Activated CD8-positive, alpha-beta memory T cell treated with anti-CD3 and anti-CD28 coated beads, Interleukin-2, amount 50 U/mL, for 4 hours (primary cell): ENCODE measurements around the gene DEFB118.
"Not testable (repeated sequence)": the region's sequence is repeated elsewhere in the genome, so short reads cannot be mapped to it uniquely, and the experiment has no call there.

Experiments
- DNase-seq: peaks from one replicate; pipeline ENCODE4 v3.0.0-alpha.2; 2020

DEFB118 gene, protein sequence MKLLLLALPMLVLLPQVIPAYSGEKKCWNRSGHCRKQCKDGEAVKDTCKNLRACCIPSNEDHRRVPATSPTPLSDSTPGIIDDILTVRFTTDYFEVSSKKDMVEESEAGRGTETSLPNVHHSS

DNA sequence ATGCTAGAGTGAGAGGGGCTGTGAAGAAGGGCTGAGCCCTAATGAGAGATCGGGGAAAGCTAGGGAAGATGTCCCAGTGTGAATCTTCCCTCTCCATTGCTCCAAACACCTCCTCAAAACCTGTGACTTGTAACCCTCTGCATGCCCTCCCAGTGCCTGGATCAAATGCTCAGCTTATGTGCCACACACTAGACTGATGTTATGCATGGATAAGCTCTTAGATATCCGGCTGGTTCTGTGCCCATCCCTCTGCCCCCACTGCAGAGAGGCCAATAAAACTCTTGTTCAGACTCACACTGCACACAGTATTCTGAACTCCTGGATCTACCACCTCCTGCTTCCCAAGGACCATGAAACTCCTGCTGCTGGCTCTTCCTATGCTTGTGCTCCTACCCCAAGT is at the start of gene DEFB118:
Gene DEFB118 (plus strand): TSS at position 301 of the 400 bp plus-strand sequence. CDS start 50 bp downstream, at position 351.
- DNase-seq, result no peak

DNA sequence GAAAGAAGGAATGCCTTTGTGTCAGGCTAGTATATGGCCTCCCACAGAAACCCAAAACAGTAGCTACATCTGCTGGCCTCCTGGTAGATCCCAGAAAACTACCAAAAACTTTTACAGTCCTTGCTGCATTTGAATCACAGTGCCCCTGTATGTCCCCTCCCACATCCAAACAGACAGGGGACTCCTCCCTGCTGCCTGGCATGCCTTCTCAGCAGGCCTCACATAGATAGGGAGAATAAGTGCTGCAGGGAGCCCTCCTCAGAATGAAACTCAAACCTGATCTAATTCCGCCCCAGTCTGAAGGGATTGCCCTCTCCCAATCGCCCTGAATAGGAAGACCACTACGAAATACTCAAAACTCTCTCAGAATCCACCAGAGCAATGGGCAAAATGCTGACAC is 45.9 kb upstream of the DEFB118 start:
- DNase-seq, result no peak

DNA sequence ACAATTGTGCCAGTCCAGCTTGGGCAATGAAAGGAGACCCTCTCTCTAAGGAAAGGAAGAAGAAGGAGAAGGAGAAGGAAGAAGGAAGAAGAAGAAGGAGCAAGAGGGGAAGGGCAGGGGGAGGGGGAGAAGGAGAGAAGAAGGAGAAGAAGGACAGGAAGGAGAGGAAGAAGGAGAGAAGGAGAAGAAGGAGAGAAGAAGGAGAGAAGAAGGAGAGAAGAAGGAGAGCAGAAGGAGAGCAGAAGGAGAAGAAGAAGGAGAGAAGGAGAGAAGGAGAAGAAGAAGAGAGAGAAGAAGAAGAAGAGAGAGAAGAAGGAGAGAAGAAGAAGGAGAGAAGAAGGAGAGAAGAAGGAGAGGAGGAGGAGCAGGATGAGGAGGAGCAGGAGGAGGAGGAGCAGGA is 37.5 kb upstream of the DEFB118 start:
- DNase-seq, result no peak

DNA sequence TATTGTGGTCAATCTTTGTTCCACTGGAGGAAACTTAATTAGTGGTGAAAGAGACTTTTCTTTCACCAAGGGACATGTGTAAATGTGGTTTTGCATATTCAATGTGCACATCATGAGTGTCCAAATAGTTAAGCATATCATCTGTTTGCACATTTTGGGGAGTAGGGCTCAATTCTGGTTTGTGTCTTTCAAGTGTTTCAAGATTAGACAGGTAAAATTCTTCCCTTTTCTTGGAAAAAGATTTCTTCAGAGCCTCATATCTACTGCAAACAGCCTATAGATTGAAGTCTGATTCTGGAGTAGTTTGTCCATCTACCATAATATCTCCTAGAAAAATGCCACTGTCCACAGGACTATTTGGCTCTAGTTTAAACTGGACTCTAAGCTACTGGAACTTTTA is 26.9 kb upstream of the DEFB118 start:
- no peak for DNase-seq

DNA sequence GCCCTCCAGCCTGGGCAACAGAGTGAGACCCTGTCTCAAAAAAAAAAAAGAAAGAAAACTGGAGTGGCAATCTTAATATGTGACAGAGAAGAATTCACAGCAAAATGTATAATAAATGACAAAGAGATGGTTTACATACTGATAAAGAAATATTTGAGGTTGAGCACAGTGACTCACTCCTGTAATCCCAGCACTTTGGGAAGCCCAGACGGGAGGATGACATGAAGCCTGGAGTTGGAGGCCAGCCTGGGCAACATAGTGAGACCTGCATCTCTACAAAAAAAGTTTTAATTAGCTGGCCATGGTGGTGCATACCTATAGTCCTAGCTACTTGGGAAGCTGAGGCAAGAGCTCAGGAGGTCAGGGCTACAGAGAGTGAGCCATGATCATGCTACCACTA is 12.4 kb upstream of the DEFB118 start:
- no peak for DNase-seq

DNA sequence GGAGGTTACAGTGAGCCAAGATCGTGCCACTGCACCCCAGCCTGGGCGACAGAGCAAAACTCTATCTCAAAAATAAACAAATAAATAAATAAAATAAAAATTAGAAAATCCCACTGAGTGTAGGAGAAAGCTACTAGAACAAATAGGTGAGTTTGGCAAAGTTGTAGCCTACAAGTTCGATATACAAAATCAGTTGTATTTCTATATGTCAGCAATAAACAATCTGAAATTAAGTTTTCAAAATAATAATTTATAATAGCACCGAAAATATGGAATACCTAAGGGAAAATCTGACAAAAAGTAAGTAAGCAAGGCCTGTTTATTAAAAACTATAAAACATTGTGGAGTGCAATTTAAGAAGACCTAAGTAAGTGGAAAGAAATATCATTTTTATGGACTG is 5.1 kb upstream of the DEFB118 start:
- DNase-seq, result no peak

DNA sequence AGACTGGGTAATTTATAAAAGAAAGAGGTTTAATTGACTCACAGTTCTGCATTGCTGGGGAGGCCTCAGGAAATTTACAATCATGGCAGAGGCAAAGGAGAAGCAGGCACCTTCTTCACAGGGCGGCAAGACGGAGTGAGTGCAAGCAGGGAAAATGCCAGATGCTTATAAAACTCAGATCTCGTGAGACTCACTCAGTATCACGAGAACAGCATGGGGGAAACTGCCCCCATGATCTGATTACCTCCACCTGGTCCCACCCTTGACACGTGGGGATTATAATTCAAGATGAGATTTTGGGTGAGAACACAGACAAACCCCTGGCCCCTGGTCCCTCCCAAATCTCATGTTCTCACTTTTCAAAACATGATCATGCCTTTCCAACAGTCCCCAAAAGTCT is 4.1 kb upstream of the DEFB118 start:
- DNase-seq, result not testable (repeated sequence)

DNA sequence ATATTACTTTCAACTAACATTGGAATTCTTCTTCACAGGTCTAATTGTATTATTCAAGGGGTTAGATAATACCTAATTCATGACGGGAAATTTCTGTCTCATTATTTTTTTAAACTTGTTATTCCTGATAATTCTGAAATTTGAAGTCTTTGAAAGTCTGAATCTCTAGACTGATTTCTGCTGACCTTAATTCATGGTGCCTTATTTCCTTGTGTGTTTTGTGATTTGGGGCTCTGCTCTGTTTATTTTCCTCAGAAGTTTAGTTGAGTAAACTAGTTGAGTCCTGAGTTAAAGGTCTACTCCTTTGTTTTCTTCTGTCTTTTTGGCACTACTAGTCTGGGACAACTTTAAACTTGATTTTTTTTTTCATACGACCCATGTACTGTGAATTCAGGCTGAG is 5.9 kb downstream of the DEFB118 start:
- DNase-seq, result no peak

DNA sequence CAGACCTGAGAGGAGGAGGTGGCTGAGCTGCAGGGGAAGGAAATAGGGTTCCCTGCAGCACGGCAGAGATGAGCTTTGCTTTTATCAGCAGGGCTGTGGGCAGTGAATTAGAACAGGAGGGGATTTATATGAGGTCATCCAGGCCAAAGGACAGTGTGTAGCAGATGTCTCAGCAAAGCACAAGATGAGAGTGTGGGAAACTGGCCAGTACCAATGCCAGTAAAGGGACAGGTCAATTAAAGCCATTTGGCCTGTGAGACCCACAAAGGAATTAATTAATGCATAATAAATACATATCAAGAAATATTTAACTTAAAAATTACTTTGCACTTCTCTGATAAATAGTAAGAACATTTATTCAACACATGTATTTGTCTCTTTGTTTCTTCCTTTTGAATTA is 22.1 kb downstream of the DEFB118 start, which contains the start of gene DEFB119:
Gene DEFB119 (minus strand): TSS at position 101 of the 400 bp plus-strand sequence. CDS start 107 bp downstream, outside the sequence.
- DNase-seq, result no peak

DNA sequence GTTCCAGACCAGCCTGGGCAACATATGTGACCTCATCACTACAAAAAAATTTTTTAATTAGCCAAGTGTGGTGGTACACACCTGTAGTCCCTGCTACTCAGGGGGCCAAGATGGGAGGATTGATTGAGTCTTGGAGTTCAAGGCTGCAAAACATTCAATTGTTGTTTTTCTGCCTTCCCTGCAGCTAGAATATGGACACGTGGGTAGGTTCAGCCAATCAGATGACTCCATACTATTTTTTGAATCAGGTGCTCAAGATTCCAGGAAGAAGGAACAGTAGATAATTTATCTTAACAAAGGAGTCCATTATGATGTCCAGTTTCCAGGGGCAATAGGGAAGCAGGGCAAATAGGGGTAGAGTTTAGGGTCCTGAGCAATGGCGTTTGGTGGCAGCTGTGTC is 24.4 kb downstream of the DEFB118 start:
- DNase-seq, result no peak

DNA sequence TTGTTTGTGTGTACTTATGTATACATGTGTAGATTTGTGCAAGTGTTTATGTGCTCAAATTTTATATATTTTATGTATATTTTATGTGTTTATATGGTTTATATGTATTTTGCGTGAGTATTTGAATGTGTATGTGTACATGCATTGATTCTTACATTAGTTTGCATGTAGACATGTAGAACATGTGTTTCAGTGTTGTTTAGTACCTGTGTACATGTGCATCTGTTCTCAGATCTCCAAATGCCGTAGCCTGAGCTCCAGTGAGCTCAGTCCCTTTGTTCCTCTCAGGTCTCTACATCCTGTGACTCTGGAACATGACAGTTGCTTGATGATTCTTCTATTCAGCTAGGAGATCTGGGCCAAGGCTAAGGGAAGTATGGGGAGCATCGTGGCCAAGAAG is 26.5 kb downstream of the DEFB118 start:
- no peak for DNase-seq

DNA sequence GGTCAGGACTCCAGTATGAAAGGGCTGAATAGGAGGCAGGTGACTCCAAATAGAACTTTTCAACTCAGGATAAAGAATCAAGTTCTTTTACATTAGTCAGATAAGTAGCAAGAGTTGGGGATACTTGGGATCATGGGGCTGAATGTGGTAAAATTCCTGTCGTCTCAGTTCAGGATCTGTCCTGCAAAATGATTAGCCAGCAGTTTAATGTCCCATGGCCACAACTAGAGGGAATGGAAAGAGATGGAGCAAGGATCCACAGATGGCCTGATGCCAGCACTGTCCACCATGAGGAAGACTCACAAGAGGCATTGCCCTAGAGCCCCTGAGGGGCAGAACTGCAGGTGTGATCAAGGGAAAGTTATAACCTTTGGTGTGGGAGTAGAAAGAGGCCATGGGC is 35.5 kb downstream of the DEFB118 start:
- DNase-seq, result no peak

DNA sequence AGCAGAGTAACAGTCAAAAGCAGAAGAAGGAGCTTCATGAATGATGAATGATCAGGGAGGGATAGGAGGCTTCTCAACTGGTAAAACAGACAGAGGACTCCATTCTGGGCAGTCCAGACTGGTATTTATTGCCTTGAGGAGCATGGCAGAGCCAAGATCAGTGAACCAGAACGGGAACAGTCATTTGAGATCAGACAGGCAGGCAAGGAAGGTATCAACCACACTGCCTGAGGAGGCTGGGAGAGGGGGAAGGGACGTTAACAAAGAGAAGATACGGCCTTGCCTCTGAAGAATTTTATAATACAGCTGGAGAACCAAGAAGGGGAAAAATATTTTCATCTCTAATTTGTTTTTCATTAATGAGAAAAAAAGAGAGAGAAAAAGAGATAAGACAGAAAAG is 37.7 kb downstream of the DEFB118 start, which contains the start of gene DEFB121:
Gene DEFB121 (minus strand): TSS at position 101 of the 400 bp plus-strand sequence. CDS start 63 bp downstream, at position 38.
- DNase-seq, result no peak

DNA sequence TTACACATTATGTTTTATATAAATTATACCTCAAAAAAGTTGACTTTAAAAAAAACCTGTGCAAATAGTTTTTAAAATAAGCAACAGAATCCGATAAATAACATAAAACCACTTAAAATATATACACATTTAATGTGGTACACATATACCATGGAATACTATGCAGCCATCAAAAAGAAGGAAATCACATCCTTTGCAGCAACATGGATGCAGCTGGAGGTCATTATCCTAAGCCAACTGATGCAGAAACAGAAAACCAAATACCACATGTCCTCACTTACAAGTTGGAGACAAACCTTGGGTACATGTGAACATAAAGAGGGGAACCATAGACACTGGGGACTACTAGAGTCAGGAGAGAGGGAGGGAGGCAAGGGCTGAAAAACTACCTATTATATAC is 41.6 kb downstream of the DEFB118 start:
- DNase-seq, result no peak

DNA sequence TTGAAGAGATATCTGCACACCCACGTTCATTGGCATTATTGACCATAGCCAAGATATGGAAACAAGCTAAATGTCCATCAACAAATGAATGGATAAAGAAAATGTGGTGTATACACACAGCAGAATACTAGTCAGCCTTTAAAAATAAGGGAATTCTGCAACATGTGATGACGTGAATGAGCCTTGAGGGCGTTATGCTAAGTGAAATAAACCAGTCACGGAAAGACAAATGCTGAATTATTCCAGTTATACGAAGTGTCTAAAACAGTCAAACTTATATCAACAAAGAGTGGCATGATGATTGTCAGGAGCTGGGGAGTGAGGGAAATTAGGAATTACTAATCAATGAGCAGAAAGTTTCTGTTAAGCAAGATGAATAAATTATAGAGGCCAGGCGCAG is 46.0 kb downstream of the DEFB118 start:
- no peak for DNase-seq

DNA sequence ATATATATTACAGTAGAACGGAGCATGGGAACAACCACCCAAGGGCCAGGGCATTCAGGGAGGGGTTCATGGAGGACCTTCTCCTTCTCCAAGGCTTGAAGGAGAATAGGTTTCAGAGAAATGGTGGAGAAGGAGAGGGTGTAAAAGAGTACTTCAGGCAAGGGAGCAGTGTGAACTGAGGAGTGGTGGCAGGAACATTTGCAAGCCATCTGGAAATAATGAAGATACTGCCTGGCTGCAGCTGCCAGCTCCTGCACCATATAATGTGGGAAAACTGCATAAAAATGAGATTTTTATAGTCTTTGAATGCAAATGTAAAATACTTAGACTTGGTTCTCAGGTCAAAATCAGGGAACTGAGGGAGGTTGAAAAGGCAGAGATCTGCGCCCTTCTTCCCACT is 47.3 kb downstream of the DEFB118 start:
- DNase-seq, result no peak

DNA sequence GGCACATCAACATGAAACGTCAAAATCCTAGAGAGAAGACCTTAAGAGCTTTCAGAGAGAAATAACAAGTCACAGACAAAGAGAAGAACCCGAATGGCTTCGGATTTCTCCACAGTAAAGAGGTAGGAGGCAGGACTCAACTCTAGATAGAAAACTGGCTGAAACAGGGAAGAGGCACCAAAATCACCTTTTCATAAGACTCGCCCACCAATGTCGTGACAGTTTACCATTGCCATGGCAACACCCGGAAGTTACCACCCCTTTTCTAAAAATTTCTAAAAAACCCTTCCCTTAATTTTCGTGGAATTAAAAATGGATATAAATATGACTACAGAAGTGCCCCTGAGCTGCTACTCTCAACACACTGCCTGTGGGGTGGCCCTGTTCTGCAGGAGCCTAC is 49.9 kb downstream of the DEFB118 start:
- no peak for DNase-seq
